Measurements from ENCODE around the gene MUTYH. TPM values are rescaled to one million over a fixed set of nuclear protein-coding genes. Genes with fewer than 3 reads are reported as not detected.
"Not testable (repeated sequence)": the region's sequence is repeated elsewhere in the genome, so short reads cannot be mapped to it uniquely, and the experiment has no call there.

The MUTYH gene
- total RNA-seq (2014; rRNA removed; shearing (Covaris generic)) = 12.4 and 13.0 TPM in 2 replicates
- polyA plus RNA-seq (2015; cell fraction: cytosol; rRNA removed) = 14.0 and 14.8 TPM in 2 replicates
- 168 and 169 TPM in 2 replicates for polyA plus RNA-seq (2015; cell fraction: nucleus; rRNA removed)

GRCh38 chr1:45339789-45340558 lies at the start of gene MUTYH, which contains the start of gene TOE1:
Gene MUTYH, minus strand, starts transcription at chr1:45340440. Its CDS starts 5,935 bp downstream, at chr1:45334505.
Gene TOE1, plus strand, starts transcription at chr1:45340170. Its CDS starts 83 bp downstream, at chr1:45340253.
- peak; percentile 85 for DNase-seq (ENCODE audit: low read depth, low spot score)
- in situ Hi-C loops (cut with HindIII; ENCODE audit: low pct_unique_long_range_greater_than_20kb, low sequenced_read_pairs) = no loop called here

- in situ Hi-C loops (cut with HindIII; ENCODE audit: low pct_unique_long_range_greater_than_20kb, low sequenced_read_pairs) = no loop called here
- no peak for DNase-seq (ENCODE audit: low read depth, low spot score)
Observed at GRCh38 chr1:45386219-45386618, 46.0 kb upstream of the MUTYH start.

- no peak for DNase-seq (ENCODE audit: low read depth, low spot score)
- in situ Hi-C loops (cut with HindIII; ENCODE audit: low pct_unique_long_range_greater_than_20kb, low sequenced_read_pairs) = no loop called here
Observed at GRCh38 chr1:45385302-45385701, 45.1 kb upstream of the MUTYH start.

GRCh38 chr1:45384213-45384612 lies 44.0 kb upstream of the MUTYH start:
- DNase-seq (ENCODE audit: low read depth, low spot score); in situ Hi-C loops (cut with HindIII; ENCODE audit: low pct_unique_long_range_greater_than_20kb, low sequenced_read_pairs): not testable (repeated sequence)

GRCh38 chr1:45383191-45383590 lies 43.0 kb upstream of the MUTYH start:
- DNase-seq (ENCODE audit: low read depth, low spot score) = no peak
- in situ Hi-C loops (cut with HindIII; ENCODE audit: low pct_unique_long_range_greater_than_20kb, low sequenced_read_pairs) = no loop called here

GRCh38 chr1:45381243-45381642 lies 41.0 kb upstream of the MUTYH start:
- in situ Hi-C loops (cut with HindIII; ENCODE audit: low pct_unique_long_range_greater_than_20kb, low sequenced_read_pairs) = no loop called here
- DNase-seq (ENCODE audit: low read depth, low spot score) = no peak

GRCh38 chr1:45380730-45381129 lies 40.5 kb upstream of the MUTYH start:
- in situ Hi-C loops (cut with HindIII; ENCODE audit: low pct_unique_long_range_greater_than_20kb, low sequenced_read_pairs) = no loop called here
- DNase-seq (ENCODE audit: low read depth, low spot score) = no peak

- DNase-seq (ENCODE audit: low read depth, low spot score) = no peak
- in situ Hi-C loops (cut with HindIII; ENCODE audit: low pct_unique_long_range_greater_than_20kb, low sequenced_read_pairs) = no loop called here
Observed at GRCh38 chr1:45380125-45380524, 39.9 kb upstream of the MUTYH start.

GRCh38 chr1:45379524-45379923 lies 39.3 kb upstream of the MUTYH start:
- in situ Hi-C loops (cut with HindIII; ENCODE audit: low pct_unique_long_range_greater_than_20kb, low sequenced_read_pairs) = no loop called here

GRCh38 chr1:45378184-45378583 lies 37.9 kb upstream of the MUTYH start:
- in situ Hi-C loops (cut with HindIII; ENCODE audit: low pct_unique_long_range_greater_than_20kb, low sequenced_read_pairs) = no loop called here
- DNase-seq (ENCODE audit: low read depth, low spot score) = no peak

More at GRCh38 chr1:45379524-45379923, 39.3 kb upstream of the MUTYH start:
- DNase-seq (ENCODE audit: low read depth, low spot score) = no peak

- in situ Hi-C loops (cut with HindIII; ENCODE audit: low pct_unique_long_range_greater_than_20kb, low sequenced_read_pairs) = no loop called here
- peak; percentile 22 for DNase-seq (ENCODE audit: low read depth, low spot score)
Observed at GRCh38 chr1:45375104-45376090, 35.2 kb upstream of the MUTYH start.

- in situ Hi-C loops (cut with HindIII; ENCODE audit: low pct_unique_long_range_greater_than_20kb, low sequenced_read_pairs) = no loop called here
- DNase-seq (ENCODE audit: low read depth, low spot score) = no peak
Observed at GRCh38 chr1:45373573-45373972, 33.3 kb upstream of the MUTYH start.

GRCh38 chr1:45370575-45370974 lies 30.3 kb upstream of the MUTYH start:
- in situ Hi-C loops (cut with HindIII; ENCODE audit: low pct_unique_long_range_greater_than_20kb, low sequenced_read_pairs) = no loop called here
- no peak for DNase-seq (ENCODE audit: low read depth, low spot score)

GRCh38 chr1:45365051-45365450 lies 24.8 kb upstream of the MUTYH start:
- peak; percentile 95 for DNase-seq (ENCODE audit: low read depth, low spot score)
- in situ Hi-C loops (cut with HindIII; ENCODE audit: low pct_unique_long_range_greater_than_20kb, low sequenced_read_pairs) = no loop called here

- no peak for DNase-seq (ENCODE audit: low read depth, low spot score)
- in situ Hi-C loops (cut with HindIII; ENCODE audit: low pct_unique_long_range_greater_than_20kb, low sequenced_read_pairs) = no loop called here
Observed at GRCh38 chr1:45364294-45364693, 24.1 kb upstream of the MUTYH start.

- in situ Hi-C loops (cut with HindIII; ENCODE audit: low pct_unique_long_range_greater_than_20kb, low sequenced_read_pairs) = not testable (repeated sequence)
- DNase-seq (ENCODE audit: low read depth, low spot score) = peak; percentile 65
Observed at GRCh38 chr1:45360981-45361380, 20.7 kb upstream of the MUTYH start.

GRCh38 chr1:45359882-45360513 lies 19.8 kb upstream of the MUTYH start:
- DNase-seq (ENCODE audit: low read depth, low spot score) = peak; percentile 60
- in situ Hi-C loops (cut with HindIII; ENCODE audit: low pct_unique_long_range_greater_than_20kb, low sequenced_read_pairs) = no loop called here

GRCh38 chr1:45356186-45356585 lies 15.9 kb upstream of the MUTYH start:
- in situ Hi-C loops (cut with HindIII; ENCODE audit: low pct_unique_long_range_greater_than_20kb, low sequenced_read_pairs) = no loop called here
- DNase-seq (ENCODE audit: low read depth, low spot score) = no peak
